ENCODE measurements around the gene WNT7B.
A peak's percentile ranks its signal among the peaks of the same experiment; 100 is the strongest.

The WNT7B gene

DNA sequence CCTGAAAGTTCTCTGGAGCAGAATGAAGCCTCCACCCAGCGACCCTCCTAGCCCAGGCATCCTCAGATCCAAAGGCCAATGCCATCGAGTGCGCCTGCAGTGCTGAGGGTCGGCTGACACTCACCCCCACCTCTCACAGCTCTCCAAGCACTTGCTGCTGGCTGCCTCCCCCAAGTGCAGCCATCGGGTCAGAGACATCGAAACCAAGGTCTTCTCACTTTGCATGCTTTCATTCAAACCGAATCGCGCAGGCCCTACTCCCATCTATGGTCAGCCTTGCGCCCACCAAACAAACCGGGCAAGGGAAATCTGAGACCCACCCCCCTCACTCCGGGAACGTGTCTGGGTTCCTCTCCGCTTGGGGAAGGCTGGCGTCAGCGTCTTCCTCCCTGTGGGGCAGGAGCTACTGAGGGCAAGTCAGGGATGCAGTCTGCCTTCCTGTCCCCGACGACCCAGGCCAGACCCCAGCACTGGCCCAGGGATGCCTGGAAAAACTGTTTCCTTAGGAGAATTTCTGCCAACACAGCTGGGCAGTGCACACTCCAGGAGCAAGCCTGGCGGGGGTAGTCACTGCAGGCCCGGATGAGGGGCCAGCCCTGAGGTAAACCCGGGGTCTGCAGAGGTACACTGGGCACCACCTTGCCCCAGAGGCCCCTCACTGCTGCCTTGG is 7.0 kb downstream of the WNT7B start:
- no peak for DNase-seq

DNA sequence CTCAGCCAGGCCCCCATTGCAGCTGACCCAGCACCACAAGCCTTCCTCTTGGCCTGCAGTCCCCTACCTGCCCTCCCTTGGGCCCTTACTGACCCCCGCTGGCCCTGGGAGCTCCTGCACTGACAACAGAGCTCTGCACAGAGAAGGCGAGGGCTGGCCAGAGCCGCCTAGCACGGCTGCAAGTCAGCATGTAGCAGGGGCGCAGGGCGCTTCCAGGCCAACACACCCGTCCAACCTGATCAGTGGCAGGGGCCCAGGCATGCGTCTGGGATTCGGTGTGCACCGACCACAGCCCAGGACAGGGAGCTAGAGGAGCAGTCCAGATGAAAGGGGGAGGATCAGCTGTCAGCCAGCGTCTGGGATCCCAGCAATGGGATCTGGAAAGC is 7.6 kb downstream of the WNT7B start:
- DNase-seq: no peak

DNA sequence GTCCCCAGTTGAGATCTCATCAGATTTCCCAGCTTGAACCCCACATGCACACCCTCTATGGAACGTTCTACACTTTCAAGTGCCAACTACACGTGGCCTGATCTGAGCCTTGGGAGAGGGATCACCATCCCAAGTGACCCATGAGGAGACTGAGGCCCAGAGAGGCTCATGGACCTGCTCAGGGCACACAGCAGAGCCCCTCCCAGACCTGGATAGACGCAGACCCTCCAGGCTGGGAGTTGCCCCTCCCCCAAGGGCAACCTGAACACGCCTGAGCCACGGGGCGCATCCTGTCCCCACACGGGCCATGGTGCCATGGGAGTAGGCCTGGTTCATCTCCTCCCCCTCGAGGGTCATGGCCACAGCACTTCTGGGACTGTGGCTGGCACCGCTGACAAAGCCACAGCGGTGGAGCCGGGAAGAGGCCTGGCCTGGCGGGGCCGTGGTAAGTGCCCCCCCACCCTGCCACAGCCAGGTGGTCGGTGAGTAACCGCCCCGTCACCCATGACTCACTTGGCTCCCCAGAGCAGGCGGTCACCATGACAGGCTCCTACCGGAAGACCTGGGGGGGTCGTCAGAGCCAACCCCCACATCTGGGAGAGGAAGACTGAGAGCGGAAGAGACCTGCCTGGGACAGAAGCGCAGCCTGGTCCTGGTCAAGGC is 8.1 kb downstream of the WNT7B start:
- peak; percentile 67 for DNase-seq

DNA sequence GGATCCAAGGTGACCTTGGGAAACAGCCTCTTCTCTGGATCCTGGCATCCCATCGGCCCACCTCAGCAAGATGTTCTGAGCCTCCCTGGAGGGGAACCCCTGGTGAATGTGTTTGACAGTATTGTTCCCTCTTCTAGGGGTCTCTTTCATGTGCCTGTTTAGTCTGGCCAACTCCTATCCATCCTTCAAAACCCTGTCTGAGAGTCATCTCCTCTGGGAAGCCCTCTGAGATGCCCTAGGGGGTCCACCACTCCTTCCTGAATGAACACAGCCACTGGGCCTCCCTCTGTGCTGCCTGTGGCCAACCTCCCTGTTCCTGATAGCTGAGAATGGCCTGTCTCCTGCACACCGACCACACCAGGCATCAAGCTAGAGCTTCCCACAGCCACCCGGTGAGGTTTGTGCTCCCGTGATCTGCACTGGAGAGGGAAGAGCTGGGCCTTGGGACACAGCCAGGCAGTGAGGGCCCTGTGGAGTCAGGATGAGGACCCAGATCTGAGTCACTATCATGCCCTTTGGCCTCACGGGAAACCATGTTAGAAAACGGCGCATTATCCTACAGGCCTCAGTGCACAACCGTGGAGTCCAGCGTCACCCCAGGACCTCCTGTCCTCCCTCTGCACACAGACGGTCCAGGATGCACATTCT is 8.8 kb downstream of the WNT7B start:
- no peak for DNase-seq

DNA sequence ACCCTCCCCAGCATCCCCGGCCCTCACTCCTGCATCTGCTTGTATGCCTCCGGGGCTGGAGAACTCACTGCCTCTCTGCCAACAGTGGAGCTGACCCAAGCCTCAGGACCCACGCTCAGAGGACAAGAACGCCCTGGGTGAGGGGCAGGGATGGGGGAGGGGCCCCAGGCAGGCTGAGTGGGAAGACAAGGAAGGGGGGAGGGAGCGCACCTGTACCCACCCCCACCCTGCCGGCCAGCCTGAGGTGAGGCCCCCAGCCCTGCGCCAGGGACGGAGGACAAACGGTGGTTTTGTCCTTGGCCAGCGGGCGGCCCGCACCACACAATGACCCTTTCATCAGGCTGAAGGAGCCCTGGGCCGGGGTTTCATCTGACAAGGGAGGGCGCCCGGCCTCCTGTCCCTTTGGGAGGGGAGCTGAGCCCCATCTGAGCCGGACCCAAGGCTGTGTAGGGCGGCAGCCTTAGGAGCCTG is 10.0 kb downstream of the WNT7B start:
- DNase-seq: no peak

DNA sequence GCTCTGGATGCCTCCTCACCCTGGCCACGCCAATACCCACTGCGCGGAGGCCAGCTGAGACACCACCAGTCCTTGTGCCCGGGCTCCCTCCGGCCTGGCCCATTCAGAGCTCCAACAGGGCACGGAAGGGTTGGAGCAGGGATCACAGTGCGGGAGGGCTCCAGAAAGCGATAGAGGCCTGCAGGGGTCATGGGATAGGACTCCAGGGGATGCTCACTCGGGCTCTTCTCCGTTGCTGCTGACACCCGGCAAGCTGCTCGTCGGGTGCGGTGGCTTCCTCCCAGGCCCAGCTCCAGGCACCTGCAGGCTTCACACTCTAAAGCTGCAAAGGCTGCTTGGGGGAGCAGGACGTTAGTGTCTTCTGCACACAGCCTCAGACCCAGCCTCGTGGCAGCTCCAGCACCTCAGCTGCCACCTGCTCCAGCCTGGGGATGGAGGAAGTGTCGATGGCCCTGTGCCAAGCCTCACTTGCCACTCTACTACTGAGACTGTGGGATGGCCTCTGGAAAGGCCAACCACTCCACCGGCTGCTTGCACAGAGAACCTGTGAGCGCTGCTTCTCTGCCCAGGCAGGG is 10.6 kb downstream of the WNT7B start:
- no peak for DNase-seq

DNA sequence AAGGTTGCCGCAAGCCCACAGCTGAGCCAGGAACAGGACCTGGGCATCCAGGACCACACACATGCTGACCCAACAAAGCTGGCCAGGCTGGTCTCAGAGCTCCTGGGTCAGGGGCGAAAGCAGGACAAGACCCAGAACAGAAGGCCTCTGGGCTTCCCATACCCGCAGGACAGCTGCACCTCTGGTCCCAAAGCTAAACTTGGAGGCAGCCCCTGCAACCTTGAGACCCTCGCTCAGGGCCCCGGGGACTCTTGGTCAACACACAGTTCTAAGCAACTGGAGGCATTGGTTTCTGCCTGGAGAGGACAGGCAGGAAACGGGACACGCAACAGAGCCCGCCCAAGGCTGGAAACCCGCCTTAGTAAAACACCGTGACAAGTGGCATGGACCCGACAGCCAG is 11.4 kb downstream of the WNT7B start:
- DNase-seq: no peak

DNA sequence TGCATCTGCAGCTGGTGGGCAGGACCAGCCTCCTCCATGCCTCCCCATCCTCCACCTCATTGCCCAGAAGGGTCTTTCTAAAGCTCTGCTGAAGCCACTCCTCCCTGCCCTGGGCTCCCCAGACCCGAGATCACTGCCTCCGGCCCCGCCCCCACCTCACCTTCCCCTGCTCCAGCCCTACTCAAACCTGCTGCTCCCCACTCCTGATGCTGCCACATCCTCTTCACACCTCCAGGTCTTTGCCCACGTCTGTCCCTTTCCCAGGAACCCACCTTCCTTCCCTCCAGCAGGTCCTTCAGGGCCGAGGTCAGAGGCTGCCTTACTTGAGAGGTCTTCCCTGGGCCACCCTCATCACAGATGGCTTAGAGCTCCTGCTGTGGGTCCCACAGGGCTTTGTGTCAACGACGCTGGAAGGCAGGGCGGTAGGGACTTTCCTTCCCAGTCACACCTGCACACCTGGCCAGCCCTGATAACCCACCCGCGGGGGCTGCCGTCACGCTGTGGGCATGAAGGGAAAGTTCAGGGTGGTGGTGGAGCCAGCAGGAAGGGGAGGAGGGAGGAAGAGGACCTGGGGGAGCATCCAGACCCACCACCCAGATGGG is 11.9 kb downstream of the WNT7B start:
- DNase-seq: no peak

DNA sequence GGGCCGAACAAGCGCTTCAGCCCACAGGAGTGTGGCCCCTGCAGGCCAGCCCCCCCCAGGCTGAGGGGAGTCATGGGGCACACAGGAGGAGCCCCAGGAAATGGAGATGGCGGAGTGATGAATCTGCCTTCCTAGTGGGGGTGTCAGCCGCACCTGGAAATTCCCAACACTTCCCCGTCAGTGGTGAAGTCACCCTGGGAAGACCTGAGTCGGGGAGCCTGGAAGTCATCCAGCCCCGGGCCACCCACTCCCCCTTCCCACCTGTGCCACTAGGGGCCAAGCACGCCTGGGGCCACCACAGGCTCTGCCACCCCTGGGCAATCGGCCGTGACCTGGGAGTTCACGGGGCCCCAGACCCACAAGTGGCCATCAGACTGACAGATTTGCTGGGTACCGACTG is 12.6 kb downstream of the WNT7B start:
- no peak for DNase-seq

DNA sequence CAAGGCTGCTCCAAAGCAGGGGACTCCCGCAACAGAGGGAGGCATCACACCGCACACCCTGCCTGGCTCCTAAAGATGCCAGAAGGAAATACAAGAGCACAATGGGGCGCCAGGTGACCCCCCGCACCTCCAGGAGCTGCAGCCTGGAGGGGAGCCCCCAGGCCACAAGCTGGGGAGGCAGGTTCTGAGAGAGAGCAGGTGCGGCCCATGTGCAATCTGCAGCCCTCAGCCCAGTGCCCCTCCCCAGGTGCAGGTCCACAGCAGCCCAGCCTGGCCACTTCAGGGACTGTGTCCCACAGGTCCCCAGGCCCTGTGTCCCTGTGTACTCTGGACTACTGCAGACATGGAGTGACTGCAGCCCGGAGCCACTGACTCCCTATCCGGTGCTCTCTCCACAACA is 13.1 kb downstream of the WNT7B start:
- DNase-seq: no peak

DNA sequence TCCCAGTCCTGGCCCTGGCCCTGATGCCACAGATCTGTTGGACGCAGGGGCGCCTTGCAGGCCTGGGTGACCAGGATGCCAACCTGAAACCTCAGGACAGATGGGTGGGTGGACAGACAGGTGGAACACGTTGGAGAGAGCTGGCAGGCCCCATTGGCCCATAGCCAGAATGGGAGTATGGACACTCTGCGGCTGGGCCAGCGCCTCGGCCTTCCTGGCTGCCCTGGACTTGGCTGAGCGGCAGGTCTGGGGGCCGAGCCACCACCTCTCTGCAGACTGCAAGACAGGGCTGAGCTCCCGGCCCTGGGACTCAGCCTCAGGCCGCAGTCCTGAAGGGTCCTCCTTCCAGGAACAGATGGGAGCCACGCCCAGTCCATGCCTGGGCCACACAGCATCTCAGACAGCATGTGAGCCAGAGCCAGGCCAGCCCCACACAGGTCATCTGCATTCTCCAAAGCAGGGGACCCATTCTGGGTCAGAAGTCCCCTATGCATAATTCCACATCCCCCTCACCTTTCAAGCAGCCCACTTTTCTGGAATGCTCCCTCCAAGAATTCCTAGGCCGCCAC is 14.1 kb downstream of the WNT7B start:
- DNase-seq: no peak

DNA sequence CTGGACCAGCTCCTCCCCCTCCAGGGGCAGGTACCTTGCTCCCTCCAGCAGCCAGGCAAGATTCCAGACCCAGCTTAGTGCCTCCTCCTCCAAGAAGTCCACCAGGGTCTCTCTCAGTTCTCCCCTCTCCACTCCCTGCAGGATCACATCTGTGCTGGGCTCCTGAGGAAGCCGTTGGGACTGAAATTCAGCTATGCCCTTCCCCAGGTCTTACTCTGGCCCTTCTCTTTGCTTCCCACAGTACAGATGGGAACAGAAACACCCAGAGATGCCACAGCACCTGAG is 14.6 kb downstream of the WNT7B start:
- DNase-seq: no peak

DNA sequence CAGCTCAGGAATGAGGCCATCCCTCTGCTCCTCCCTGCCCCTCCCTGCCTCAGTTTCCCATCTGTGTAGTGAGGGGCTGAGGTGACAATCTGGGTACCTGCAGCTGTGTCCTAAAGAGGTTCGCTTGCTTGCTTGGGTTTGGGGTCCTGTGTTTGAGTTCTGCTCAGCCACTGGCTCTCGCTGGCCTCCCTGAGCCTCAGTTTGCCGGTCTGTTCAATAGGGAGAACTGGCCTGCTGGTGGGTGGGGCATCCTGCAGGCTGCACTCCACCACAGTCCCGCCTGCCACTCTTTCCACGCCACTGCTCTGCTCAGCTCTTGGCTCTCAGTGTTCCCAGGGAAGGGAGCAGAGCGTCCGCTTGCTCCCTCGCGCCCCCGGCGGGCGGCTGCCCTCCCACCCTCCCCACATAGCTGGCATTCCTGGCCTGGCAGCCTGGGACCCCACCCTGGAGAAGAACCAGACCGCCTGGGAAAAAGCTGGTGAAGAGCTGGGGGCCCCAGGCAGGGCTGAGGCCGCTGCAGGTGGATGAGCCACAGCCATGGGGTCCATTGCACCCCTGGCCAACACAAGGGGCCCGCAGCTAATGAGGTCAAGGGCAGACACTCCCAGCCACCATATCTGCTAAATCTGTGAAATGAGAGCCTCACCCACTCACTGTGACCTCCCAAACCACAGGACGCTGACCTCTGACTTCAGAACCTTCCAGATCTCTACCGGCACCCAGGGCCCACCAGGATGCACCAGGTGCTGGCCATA is 15.1 kb downstream of the WNT7B start:
- no peak for DNase-seq

DNA sequence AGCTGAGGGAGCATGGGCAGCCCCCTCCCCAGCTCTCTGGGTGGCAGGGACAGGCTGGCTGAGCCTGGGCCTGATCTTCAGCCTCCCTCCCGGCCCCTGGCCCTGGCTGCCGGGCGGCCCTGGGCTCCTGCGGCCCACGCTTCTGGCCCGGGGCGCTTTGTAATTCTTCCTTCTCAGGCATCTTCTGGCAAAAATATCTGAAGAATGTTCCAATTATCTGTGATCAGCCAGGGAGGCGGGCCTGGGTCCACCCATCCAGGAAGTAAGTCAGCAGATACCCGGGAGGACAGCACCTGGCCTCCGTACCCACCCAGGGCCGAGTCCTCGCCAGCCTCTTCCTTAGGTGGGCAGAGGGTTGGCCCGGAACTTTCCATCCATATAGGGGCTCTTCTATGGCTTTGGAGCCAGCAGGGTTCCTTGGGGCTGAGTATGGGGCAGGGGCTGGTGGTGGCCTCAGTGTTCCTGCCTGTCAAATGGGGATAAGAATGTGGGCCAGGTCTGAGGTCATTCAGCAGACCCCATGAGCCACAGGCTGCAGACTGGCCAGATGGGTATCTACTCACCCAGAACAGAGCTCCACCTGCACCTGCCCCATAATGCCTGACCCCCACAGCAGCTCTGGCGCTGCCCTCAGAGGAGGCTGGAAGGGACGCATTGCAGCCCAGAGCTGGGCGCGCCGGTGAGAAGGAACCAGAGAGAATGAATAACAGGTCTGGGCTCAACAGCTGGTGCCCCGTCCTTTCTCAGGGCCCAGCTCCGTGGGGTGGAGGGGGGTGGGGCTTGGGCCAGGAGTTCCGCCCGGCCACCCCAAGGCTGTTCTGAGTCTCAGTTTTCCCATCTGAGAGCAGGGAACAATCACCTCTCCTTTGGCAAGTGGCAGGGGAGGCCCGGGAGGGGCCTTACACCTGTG is 16.2 kb downstream of the WNT7B start:
- no peak for DNase-seq

DNA sequence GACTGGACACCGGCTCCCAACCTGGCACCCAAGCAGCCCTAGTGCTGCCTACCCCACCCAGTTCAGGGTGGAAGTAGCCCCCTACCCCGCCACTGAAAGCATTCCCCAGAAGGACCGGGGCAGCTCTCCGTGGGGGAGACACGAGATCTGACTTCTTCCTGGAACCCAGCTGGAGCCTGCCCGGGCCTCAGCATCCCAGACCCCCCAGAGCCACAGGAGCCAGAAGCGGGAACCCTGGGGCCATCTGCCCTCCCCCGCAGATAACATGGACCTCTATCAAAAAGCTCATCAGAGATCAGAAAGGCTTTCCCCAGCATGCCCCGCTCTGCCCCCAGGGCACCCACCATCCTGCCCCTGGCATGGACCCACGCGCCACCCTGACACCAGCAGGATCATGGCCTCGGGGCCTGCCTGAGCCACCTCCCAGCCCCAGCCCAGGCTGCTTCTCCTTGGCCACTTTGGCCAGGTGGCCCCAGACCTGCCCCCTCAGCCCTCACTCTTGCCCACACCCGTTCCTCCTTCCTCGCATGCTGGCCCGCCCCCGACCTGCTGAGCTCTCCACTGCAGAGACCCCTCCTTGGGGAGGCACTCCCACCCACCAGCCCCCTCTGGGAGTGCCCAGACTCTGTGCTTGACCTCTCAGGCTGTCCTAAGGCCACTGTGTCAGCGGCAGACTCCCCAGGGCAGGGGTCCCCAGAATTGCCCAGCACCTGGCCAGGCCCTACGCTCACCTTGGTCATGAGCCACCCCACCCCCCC is 17.1 kb downstream of the WNT7B start:
- no peak for DNase-seq

DNA sequence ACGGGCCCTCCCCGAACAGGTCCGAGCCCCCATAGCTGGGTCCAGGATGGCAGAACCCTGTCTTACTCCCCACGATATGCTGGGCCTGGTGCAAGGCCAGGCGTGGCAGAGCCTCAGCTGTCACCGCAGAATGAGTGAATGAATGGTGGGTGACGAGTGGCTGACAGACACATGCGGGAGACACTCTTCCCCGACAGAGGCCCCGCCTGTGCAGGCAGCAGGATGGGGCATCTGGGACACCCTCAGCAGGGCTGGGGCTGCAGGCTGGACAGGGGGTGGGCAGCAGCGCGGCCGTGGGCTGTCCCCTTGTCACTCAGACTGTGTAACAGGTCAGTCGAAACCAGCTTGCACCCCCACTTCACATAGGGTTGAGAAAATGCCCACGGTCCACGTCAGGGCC is 18.0 kb downstream of the WNT7B start:
- DNase-seq: no peak

DNA sequence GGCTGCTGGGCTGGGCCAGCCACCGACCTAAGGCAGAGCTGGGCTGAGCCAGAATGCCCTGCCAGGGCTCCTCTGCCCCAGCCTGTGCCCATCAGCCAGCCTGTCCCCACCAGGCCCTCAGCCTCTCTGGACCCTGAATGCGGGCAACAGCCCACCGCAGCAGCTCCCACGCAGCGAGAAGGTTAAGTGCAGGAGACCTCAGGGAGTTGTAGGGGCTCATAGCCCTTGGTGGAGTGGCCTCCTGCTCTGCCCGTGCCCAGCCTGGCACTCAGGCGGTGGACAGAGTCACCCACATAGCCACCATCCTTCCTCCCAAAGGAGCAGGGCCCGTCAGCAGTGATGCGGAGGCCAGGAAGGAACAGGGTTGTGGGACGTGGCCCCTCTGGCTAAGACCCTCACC is 19.1 kb downstream of the WNT7B start:
- no peak for DNase-seq

DNA sequence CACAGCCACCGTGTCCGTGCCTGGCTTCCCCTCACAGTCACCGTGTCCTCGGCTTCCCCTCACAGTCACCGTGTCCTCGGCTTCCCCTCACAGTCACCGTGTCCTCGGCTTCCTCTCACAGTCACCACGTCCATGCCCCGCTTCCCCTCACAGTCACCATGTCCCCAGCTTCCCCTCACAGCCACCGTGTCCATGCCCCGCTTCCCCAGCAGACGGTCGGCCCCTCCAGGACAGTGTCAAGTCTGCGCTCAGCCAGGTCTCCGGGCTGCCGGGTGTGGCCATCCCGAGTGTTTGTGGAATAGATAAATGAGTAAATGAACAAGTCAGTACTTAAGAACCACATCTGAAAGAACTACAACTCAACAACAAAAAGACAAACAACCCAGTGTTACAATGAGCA is 23.8 kb downstream of the WNT7B start:
- no peak for DNase-seq

DNA sequence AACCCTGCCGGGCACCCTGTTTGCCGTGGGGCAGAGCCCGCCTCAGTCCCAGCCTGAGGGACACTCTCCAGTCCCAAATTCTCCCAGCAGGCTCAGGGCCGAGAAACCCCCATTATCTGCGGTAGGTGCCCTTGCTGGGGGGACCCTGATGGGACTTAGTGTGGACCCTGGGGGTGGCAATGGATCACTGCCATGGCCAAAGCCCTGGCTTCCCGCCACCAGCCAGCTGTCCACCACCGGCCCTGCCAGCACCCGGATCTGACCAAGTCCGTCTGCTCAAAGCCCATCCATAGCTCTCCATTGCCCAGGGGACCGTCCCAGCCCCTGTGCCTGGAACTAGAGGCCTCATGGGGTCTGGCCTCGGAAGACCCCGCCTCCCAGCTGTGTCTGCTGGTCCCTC is 24.4 kb downstream of the WNT7B start:
- no peak for DNase-seq

DNA sequence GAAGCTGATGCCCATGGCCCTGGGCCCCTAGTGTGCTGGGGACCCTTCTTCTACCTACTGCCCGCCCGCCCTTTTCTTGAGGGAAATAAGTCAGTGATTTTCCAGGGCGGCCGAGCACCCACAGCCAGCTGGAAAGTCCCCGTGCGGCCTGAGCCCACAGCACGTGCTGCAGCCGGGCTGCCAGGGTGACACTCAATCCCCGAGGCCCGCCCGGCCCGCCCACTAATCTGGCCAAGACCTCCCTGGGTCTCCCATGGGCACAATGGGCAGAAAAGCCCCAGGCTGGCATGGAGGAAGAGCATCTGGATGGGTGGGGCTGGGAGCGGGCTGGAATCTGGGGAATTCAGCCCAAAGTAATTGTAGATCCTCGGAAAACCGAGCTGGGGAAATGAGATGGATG is 24.8 kb downstream of the WNT7B start:
- DNase-seq: no peak

DNA sequence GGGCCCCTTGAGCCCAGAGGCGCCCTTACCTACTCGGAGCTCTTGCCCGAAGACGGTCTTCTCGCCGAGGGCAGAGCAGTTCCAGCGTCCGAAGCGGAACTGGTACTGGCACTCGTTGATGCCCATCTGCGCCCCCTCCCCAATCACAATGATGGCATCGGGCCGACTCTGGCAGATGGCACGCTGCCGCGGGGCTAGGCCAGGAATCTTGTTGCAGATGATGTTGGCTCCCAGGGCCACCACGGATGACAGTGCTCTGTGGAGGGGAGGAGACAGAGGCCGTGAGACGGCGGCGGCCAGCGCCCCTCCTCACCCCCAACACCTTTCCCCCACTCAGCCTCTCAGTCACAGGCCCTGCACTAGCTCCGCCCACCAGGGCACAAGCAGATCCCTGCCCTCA is 27.1 kb downstream of the WNT7B start:
- DNase-seq: no peak
